ENCODE results near the gene NTRK2. TPM values are rescaled to one million over a fixed set of nuclear protein-coding genes. Genes with fewer than 3 reads are reported as not detected.

Gene NTRK2
- total RNA-seq, 1 experiment from 2014 or later: not detected

DNA sequence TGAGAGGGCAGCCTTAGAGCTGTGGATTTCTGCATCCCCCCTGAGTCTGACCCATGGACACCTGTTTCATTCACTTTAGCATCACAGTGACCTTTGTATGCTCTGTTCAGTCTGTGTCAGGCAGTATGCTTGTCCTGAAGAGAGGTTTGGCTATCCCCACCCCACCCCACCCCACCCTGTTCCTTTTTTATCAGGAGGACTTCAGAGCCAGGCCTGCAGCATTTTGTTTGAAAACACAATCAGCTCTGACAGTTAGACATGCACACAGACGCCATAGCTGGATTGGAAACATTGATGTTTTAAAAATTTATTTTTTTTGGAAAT is 142.2 kb downstream of the NTRK2 start:
- Histone ChIP-seq H2AFZ (ENCODE audit: low read length) (no peak overlapping the region), H3K36me3 (ENCODE audit: insufficient read depth, low read length) (no peaks in the 10 kb centered on the region), H3K9me3 (ENCODE audit: low read length) (no peaks in the 10 kb centered on the region), H3K4me1 (ENCODE audit: low read length) (no peaks in the 10 kb centered on the region), H3K4me3 (ENCODE audit: low read length) (no peak overlapping the region), H3K9me2 (replicated peaks; ENCODE audit: insufficient read depth, low read length) (no peaks in the 10 kb centered on the region), H4K20me1 (ENCODE audit: insufficient read depth, low read depth, low read length) (no peaks in the 10 kb centered on the region), H3K9ac (ENCODE audit: low read length) (no peak overlapping the region), H3K4me2 (ENCODE audit: low read depth, low read length, poor library complexity, severe bottlenecking) (no peak overlapping the region), H3K27ac (ENCODE audit: low read length) (no peak overlapping the region), H3K27me3 (ENCODE audit: low read length) (no peaks in the 10 kb centered on the region), H3K79me2 (ENCODE audit: low read length) (no peaks in the 10 kb centered on the region)
- no peak for DNase-seq

DNA sequence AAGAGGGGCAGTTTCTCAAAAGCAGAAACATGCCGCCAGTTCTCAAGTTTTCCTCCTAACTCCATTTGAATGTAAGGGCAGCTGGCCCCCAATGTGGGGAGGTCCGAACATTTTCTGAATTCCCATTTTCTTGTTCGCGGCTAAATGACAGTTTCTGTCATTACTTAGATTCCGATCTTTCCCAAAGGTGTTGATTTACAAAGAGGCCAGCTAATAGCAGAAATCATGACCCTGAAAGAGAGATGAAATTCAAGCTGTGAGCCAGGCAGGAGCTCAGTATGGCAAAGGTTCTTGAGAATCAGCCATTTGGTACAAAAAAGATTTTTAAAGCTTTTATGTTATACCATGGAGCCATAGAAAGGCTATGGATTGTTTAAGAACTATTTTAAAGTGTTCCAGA is 142.8 kb downstream of the NTRK2 start:
- Histone ChIP-seq H3K27ac (ENCODE audit: low read length) (no peak overlapping the region), H3K9ac (ENCODE audit: low read length) (no peak overlapping the region), H3K9me3 (ENCODE audit: low read length) (no peaks in the 10 kb centered on the region), H3K36me3 (ENCODE audit: insufficient read depth, low read length) (no peaks in the 10 kb centered on the region), H2AFZ (ENCODE audit: low read length) (no peak overlapping the region), H3K27me3 (ENCODE audit: low read length) (no peaks in the 10 kb centered on the region), H4K20me1 (ENCODE audit: insufficient read depth, low read depth, low read length) (no peaks in the 10 kb centered on the region), H3K4me2 (ENCODE audit: low read depth, low read length, poor library complexity, severe bottlenecking) (no peak overlapping the region), H3K4me3 (ENCODE audit: low read length) (no peak overlapping the region), H3K4me1 (ENCODE audit: low read length) (no peaks in the 10 kb centered on the region), H3K9me2 (replicated peaks; ENCODE audit: insufficient read depth, low read length) (no peaks in the 10 kb centered on the region), H3K79me2 (ENCODE audit: low read length) (no peaks in the 10 kb centered on the region)
- no peak for DNase-seq

DNA sequence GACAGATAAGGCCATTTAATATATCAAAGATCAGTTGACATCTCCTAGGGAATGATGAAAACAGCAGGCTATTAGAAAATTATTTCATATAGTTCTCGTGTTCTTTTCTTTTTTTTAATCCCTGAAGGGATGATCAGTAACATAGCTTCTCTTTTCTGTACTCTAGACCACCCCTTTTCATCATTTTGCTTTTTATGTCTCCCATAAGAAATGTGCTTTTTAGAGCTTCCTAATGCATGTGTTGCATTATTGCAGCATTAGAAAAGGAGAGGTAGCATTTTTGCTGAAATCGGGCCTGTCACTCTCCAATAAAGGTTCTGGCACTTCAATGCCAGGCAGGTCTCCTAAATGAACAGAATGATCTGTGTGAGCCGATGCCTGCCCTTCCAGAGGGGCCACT is 143.3 kb downstream of the NTRK2 start:
- Histone ChIP-seq H4K20me1 (ENCODE audit: insufficient read depth, low read depth, low read length) (no peaks in the 10 kb centered on the region), H3K9me2 (replicated peaks; ENCODE audit: insufficient read depth, low read length) (no peaks in the 10 kb centered on the region), H3K27me3 (ENCODE audit: low read length) (no peaks in the 10 kb centered on the region), H3K4me3 (ENCODE audit: low read length) (no peak overlapping the region), H3K4me1 (ENCODE audit: low read length) (no peaks in the 10 kb centered on the region), H3K4me2 (ENCODE audit: low read depth, low read length, poor library complexity, severe bottlenecking) (no peak overlapping the region), H3K9me3 (ENCODE audit: low read length) (no peaks in the 10 kb centered on the region), H3K27ac (ENCODE audit: low read length) (no peak overlapping the region), H3K79me2 (ENCODE audit: low read length) (no peaks in the 10 kb centered on the region), H3K9ac (ENCODE audit: low read length) (no peak overlapping the region), H2AFZ (ENCODE audit: low read length) (no peak overlapping the region), H3K36me3 (ENCODE audit: insufficient read depth, low read length) (no peaks in the 10 kb centered on the region)
- no peak for DNase-seq

DNA sequence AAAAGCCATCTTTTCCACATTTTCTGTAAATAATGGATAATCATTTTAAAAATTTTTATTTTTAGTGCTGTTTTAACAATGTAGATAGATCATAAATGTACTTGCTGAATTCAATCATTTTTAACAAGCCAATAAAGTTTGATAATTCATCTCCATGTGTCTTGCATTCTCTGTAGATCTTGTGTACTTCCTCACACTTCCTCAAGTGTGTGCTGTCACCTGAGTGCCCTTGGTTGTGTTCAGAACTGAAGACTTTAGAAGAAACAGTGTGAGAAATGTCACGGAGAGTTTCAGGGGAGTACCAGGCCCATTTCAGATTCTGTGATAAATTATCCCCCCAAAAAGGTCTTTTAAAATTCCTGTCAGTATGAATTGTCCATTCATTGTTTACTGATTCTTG is 146.0 kb downstream of the NTRK2 start:
- DNase-seq: no peak
- no peaks in the 10 kb centered on the region for H3K9me2 ChIP-seq (replicated peaks; ENCODE audit: insufficient read depth, low read length)
- H2AFZ ChIP-seq (ENCODE audit: low read length): no peak overlapping the region
- no peak overlapping the region for H3K4me2 ChIP-seq (ENCODE audit: low read depth, low read length, poor library complexity, severe bottlenecking)
- H3K27me3 ChIP-seq (ENCODE audit: low read length): no peaks in the 10 kb centered on the region
- no peaks in the 10 kb centered on the region for H4K20me1 ChIP-seq (ENCODE audit: insufficient read depth, low read depth, low read length)
- no peaks in the 10 kb centered on the region for H3K36me3 ChIP-seq (ENCODE audit: insufficient read depth, low read length)
- H3K9ac ChIP-seq (ENCODE audit: low read length): no peak overlapping the region
- no peak overlapping the region for H3K4me3 ChIP-seq (ENCODE audit: low read length)
- H3K27ac ChIP-seq (ENCODE audit: low read length): no peak overlapping the region
- H3K79me2 ChIP-seq (ENCODE audit: low read length): no peaks in the 10 kb centered on the region
- H3K4me1 ChIP-seq (ENCODE audit: low read length): no peaks in the 10 kb centered on the region
- no peaks in the 10 kb centered on the region for H3K9me3 ChIP-seq (ENCODE audit: low read length)

DNA sequence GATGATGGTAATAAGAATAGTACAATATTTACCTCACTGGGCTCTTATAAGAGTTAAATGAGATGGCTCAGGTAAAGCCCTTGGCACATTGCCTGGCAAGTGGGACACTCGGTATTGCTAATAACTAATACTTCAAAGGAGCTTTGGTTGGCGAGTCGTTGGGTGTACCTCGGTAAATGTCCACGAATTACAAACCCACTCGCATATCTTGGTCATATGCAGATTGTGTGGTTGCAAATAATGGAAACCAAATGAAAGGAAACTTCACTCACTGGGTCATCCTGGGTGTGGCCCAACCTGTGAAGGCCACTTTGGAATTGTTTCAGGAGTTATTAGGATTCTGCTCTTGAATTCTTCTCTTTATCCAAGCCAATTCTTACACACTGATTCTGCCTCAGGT is 147.5 kb downstream of the NTRK2 start:
- H2AFZ ChIP-seq (ENCODE audit: low read length): no peak overlapping the region
- no peaks in the 10 kb centered on the region for H3K36me3 ChIP-seq (ENCODE audit: insufficient read depth, low read length)
- H3K9ac ChIP-seq (ENCODE audit: low read length): no peak overlapping the region
- no peaks in the 10 kb centered on the region for H3K79me2 ChIP-seq (ENCODE audit: low read length)
- DNase-seq: no peak
- no peak overlapping the region for H3K27ac ChIP-seq (ENCODE audit: low read length)
- H4K20me1 ChIP-seq (ENCODE audit: insufficient read depth, low read depth, low read length): no peaks in the 10 kb centered on the region
- no peak overlapping the region for H3K4me3 ChIP-seq (ENCODE audit: low read length)
- no peaks in the 10 kb centered on the region for H3K9me3 ChIP-seq (ENCODE audit: low read length)
- H3K27me3 ChIP-seq (ENCODE audit: low read length): no peaks in the 10 kb centered on the region
- no peaks in the 10 kb centered on the region for H3K4me1 ChIP-seq (ENCODE audit: low read length)
- H3K4me2 ChIP-seq (ENCODE audit: low read depth, low read length, poor library complexity, severe bottlenecking): no peak overlapping the region
- H3K9me2 ChIP-seq (replicated peaks; ENCODE audit: insufficient read depth, low read length): no peaks in the 10 kb centered on the region

DNA sequence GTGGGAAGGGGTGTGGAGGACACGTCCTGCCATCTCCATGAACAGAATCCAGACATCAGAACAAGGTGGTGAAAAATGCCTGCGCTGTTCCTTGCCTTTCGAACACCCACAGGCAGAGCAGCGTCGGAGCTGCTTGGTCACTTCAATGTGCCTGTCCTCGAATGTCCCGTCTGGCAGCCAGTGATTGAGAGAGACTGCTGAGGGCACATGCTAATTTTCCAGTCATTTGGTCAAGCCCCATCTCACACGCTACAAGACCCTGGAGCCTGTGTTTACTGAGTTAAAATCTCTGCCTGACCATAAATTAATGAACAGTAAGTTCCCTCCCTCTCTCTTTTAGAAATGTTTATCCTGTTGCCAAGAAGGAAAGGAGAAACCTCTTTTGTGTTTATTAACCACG is 149.3 kb downstream of the NTRK2 start:
- no peaks in the 10 kb centered on the region for H3K9me3 ChIP-seq (ENCODE audit: low read length)
- H3K9ac ChIP-seq (ENCODE audit: low read length): no peak overlapping the region
- H3K27me3 ChIP-seq (ENCODE audit: low read length): no peaks in the 10 kb centered on the region
- no peak overlapping the region for H3K27ac ChIP-seq (ENCODE audit: low read length)
- H3K9me2 ChIP-seq (replicated peaks; ENCODE audit: insufficient read depth, low read length): no peaks in the 10 kb centered on the region
- H4K20me1 ChIP-seq (ENCODE audit: insufficient read depth, low read depth, low read length): no peaks in the 10 kb centered on the region
- H3K36me3 ChIP-seq (ENCODE audit: insufficient read depth, low read length): no peaks in the 10 kb centered on the region
- DNase-seq: no peak
- no peaks in the 10 kb centered on the region for H3K79me2 ChIP-seq (ENCODE audit: low read length)
- no peak overlapping the region for H3K4me2 ChIP-seq (ENCODE audit: low read depth, low read length, poor library complexity, severe bottlenecking)
- H3K4me1 ChIP-seq (ENCODE audit: low read length): no peaks in the 10 kb centered on the region
- H3K4me3 ChIP-seq (ENCODE audit: low read length): no peak overlapping the region
- H2AFZ ChIP-seq (ENCODE audit: low read length): no peak overlapping the region

DNA sequence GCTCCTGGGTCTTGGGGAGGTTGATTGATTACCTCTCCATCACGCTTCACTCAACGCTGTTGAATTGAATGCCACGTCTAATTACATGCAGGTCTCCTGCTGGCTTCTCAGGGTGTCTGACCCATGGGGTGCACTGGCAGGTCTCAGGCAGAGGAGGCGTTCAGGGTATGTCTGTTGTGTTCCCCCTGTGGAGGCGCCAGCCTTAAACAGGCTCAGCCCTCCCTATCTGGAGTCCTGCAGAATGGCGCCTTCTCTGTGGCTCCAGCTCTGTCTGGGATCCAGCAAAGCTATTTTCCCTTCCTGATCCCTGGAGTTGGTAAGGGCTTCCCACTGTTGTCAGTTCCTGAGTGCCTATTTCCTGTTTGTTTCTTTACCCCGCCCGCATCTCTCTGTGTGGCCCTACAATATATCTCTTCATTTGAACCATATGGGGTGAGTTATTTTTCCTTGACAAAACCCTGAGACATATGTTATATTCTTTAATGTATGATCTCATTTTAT is 150.0 kb downstream of the NTRK2 start:
- H3K9ac ChIP-seq (ENCODE audit: low read length): no peak overlapping the region
- H3K9me2 ChIP-seq (replicated peaks; ENCODE audit: insufficient read depth, low read length): no peaks in the 10 kb centered on the region
- H4K20me1 ChIP-seq (ENCODE audit: insufficient read depth, low read depth, low read length): no peaks in the 10 kb centered on the region
- no peak overlapping the region for H3K4me2 ChIP-seq (ENCODE audit: low read depth, low read length, poor library complexity, severe bottlenecking)
- H3K9me3 ChIP-seq (ENCODE audit: low read length): no peaks in the 10 kb centered on the region
- no peak for DNase-seq
- H3K4me1 ChIP-seq (ENCODE audit: low read length): no peaks in the 10 kb centered on the region
- no peak overlapping the region for H2AFZ ChIP-seq (ENCODE audit: low read length)
- H3K36me3 ChIP-seq (ENCODE audit: insufficient read depth, low read length): no peaks in the 10 kb centered on the region
- no peak overlapping the region for H3K27ac ChIP-seq (ENCODE audit: low read length)
- H3K79me2 ChIP-seq (ENCODE audit: low read length): no peaks in the 10 kb centered on the region
- no peak overlapping the region for H3K4me3 ChIP-seq (ENCODE audit: low read length)
- H3K27me3 ChIP-seq (ENCODE audit: low read length): no peaks in the 10 kb centered on the region

DNA sequence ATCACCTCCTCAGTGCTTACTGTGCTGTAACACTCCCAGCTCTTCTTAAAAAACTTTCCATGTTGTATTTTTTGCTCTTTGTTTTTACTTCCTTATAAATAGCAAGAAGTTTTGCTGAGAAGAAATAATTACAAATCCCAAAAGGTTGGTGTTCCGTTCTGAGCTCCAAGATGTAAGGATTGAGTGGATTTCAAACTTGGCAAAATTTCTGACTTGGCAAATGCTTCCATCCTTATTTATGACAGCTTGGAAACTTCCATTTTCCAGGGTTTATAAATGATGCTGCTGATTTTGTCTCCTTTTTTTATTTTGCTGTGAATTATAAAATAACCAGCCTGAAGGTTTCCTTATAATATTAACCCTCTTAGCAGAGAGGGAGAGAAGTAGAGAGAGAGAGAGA is 151.9 kb downstream of the NTRK2 start:
- H3K4me2 ChIP-seq (ENCODE audit: low read depth, low read length, poor library complexity, severe bottlenecking): no peak overlapping the region
- H3K27ac ChIP-seq (ENCODE audit: low read length): no peak overlapping the region
- H3K9ac ChIP-seq (ENCODE audit: low read length): no peak overlapping the region
- no peaks in the 10 kb centered on the region for H3K9me2 ChIP-seq (replicated peaks; ENCODE audit: insufficient read depth, low read length)
- no peaks in the 10 kb centered on the region for H3K27me3 ChIP-seq (ENCODE audit: low read length)
- no peak for DNase-seq
- no peaks in the 10 kb centered on the region for H3K4me1 ChIP-seq (ENCODE audit: low read length)
- H3K9me3 ChIP-seq (ENCODE audit: low read length): no peaks in the 10 kb centered on the region
- H3K36me3 ChIP-seq (ENCODE audit: insufficient read depth, low read length): no peaks in the 10 kb centered on the region
- H3K79me2 ChIP-seq (ENCODE audit: low read length): no peaks in the 10 kb centered on the region
- no peak overlapping the region for H3K4me3 ChIP-seq (ENCODE audit: low read length)
- no peaks in the 10 kb centered on the region for H4K20me1 ChIP-seq (ENCODE audit: insufficient read depth, low read depth, low read length)
- no peak overlapping the region for H2AFZ ChIP-seq (ENCODE audit: low read length)

DNA sequence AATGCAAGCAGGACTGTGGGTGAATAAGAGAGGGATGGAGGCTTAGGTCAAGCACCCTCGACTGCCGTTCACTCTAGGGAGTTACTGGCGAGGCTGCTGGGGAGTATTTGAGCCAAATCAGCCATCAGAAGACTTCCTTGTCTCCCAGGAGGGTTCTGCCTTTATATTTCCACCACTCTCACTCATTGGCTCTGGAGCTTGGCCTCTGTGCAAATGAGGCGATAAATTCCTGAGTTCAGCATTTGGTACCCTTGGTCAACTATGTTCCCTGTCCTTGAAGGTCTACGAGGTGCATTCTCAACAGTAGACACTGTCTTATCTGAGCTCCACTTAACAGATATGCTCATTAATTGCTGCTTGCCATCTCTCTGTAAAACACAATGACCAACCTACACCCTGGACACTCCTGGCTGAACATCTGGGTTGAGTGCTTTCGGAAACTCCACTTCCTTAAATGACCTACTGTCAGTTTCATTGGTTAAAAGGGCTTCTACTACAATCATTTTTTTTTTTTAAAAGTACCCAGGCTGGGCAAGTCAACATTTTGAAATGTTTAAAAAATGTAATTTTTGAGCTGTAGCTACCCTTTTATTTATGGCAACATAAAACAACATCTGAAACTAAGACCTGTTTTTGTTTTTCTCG is 153.2 kb downstream of the NTRK2 start:
- H3K9me2 ChIP-seq (replicated peaks; ENCODE audit: insufficient read depth, low read length): no peaks in the 10 kb centered on the region
- H3K4me1 ChIP-seq (ENCODE audit: low read length): no peaks in the 10 kb centered on the region
- no peak overlapping the region for H3K27ac ChIP-seq (ENCODE audit: low read length)
- H3K9ac ChIP-seq (ENCODE audit: low read length): no peak overlapping the region
- no peaks in the 10 kb centered on the region for H3K27me3 ChIP-seq (ENCODE audit: low read length)
- H3K4me3 ChIP-seq (ENCODE audit: low read length): no peak overlapping the region
- no peaks in the 10 kb centered on the region for H3K36me3 ChIP-seq (ENCODE audit: insufficient read depth, low read length)
- H3K9me3 ChIP-seq (ENCODE audit: low read length): no peaks in the 10 kb centered on the region
- no peak overlapping the region for H2AFZ ChIP-seq (ENCODE audit: low read length)
- no peak for DNase-seq
- H3K4me2 ChIP-seq (ENCODE audit: low read depth, low read length, poor library complexity, severe bottlenecking): no peak overlapping the region
- no peaks in the 10 kb centered on the region for H3K79me2 ChIP-seq (ENCODE audit: low read length)
- no peaks in the 10 kb centered on the region for H4K20me1 ChIP-seq (ENCODE audit: insufficient read depth, low read depth, low read length)

All from Karpas-422 (cell line).